Naive B cell (primary cell): ENCODE results near the gene MIR17HG. TPM values are rescaled to one million over a fixed set of nuclear protein-coding genes. Genes with fewer than 3 reads are reported as not detected.

ENCODE experiments used
- ATAC-seq, 2 donors: fragments of 150-1000 bp; cut with Tn5 transposase; 2 replicates each; pipeline ENCODE4 v1.10.0; 2021; ENCODE audit warnings: low read depth in 2 of 2, mild to moderate bottlenecking in 2 of 2, moderate library complexity in 2 of 2
- DNase-seq: peaks from one replicate; pipeline ENCODE4 v3.0.0; 2022
- H3K27ac Mint-ChIP-seq, 6 donors: one replicate each; pipeline ENCODE4 v1.8.0; 2020 to 2022; ENCODE audit warnings: mild to moderate bottlenecking in 6 of 6, mixed read lengths in 6 of 6, moderate library complexity in 5 of 6, inconsistent platforms in 2 of 6
- H3K27me3 Mint-ChIP-seq, 3 donors: one replicate each; pipeline ENCODE4 v1.8.0; 2021 to 2022; ENCODE audit warnings: mixed read lengths in 3 of 3, mild to moderate bottlenecking in 1 of 3
- H3K36me3 Mint-ChIP-seq, 2 donors: one replicate each; pipeline ENCODE4 v1.8.0; 2020 to 2022; ENCODE audit warnings: mixed read lengths in 2 of 2, inconsistent platforms in 1 of 2, mild to moderate bottlenecking in 1 of 2
- H3K4me1 Mint-ChIP-seq, 3 donors: one replicate each; pipeline ENCODE4 v1.8.0; 2020 to 2022; ENCODE audit warnings: mixed read lengths in 3 of 3, inconsistent platforms in 1 of 3, mild to moderate bottlenecking in 1 of 3, moderate library complexity in 1 of 3
- H3K4me3 Mint-ChIP-seq, 8 donors: one replicate each; pipeline ENCODE4 v1.8.0; 2020 to 2022; ENCODE audit warnings: mild to moderate bottlenecking in 8 of 8, mixed read lengths in 8 of 8, moderate library complexity in 8 of 8, inconsistent platforms in 2 of 8
- H3K9me3 Mint-ChIP-seq, 7 donors: one replicate each; pipeline ENCODE4 v1.8.0; 2020 to 2022; ENCODE audit warnings: mixed read lengths in 7 of 7, mild to moderate bottlenecking in 5 of 7, inconsistent platforms in 2 of 7, moderate library complexity in 1 of 7
- polyA plus RNA-seq, 6 donors: library from polyadenylated mRNA; unstranded; fragments of 300-500 nt; fragmentation: Illumina TruSeq; gene quantifications; one replicate each; pipeline ENCODE4 v1.2.3, GENCODE V29; 2021; ENCODE audit warnings: low read depth in 6 of 6

The MIR17HG gene
- polyA plus RNA-seq, 6 donors from 2014 or later, result 0.38 to 1.9 (median 1.5) TPM; not detected in 1

DNA sequence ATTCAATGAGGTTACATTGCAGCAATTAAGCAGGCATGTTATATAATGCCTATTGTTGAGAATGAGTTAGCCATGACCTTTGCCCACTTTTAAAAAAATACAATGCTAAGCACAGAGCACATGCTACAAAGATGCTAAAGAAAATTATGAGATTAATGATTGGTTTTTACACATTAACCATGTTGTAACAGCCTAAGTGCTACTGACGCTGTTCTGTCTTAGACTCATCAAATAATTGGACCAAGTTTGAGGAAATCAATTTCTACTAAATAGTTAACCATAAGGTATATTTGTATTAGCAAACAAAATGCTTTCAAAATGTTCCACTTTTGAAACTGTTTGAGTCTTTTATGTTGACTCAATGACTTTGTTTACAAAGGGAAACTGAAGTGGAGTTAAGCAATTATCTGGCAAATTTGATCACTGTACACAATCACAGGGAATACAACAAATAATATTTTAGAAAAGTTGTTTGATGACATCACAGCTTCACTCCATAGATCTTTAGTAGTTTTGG lies 14.3 kb downstream of the MIR17HG start:
- no peak overlapping the region for H3K4me3 Mint-ChIP-seq
- H3K36me3 Mint-ChIP-seq, result no peaks in the 10 kb centered on the region
- H3K9me3 Mint-ChIP-seq, result no peaks in the 10 kb centered on the region
- H3K4me1 Mint-ChIP-seq, result peaks cover 7 to 12% (median 8%) of the 10 kb centered on the region in 3 donors
- no peak for ATAC-seq
- DNase-seq, result no peak
- H3K27ac Mint-ChIP-seq, result no peak overlapping the region
- no peaks in the 10 kb centered on the region for H3K27me3 Mint-ChIP-seq

DNA sequence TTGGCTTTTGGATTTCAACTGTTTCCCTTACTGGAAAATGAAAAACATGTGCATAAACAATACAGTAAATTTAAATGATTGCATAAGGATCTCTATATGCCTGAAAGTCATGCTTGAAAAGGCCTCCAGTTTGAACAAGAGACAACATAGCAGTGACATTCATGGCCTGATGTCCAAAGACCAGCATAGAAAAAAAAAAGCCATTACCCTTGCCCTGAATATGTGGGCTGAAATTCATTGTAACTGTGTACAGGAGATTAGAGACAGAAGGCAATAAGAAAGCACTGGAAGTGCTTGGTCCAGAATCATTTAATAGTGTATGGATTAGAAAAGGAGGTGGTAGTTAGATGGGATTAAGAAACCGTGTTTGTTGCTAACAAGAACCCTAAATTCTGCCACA lies 15.4 kb downstream of the MIR17HG start:
- no peak for ATAC-seq
- Mint-ChIP-seq H3K27ac (no peak overlapping the region), H3K27me3 (no peaks in the 10 kb centered on the region), H3K4me3 (no peak overlapping the region), H3K36me3 (no peaks in the 10 kb centered on the region), H3K4me1 (peaks cover 5 to 12% (median 8%) of the 10 kb centered on the region in 3 donors), H3K9me3 (no peaks in the 10 kb centered on the region)
- no peak for DNase-seq

DNA sequence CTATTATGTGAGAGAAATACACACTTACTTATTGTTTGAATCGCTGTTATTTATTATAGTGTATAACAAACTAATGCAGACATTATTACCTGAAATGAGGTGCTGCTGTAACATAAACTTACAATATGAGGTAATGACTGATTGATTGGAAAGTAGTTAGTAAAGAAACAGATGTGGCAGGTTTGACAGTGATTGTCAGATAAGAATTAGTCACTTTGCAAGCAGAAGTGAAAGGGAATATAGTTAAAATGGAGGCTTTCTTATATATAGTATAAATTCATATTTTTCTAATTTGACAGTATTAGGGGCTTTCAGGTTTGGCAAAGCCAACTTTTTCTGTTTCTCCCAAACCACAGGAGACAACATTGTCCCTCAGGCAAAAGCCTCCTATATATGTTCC lies 20.6 kb downstream of the MIR17HG start:
- Mint-ChIP-seq H3K27ac (no peak overlapping the region), H3K4me3 (no peak overlapping the region), H3K36me3 (no peaks in the 10 kb centered on the region), H3K27me3 (no peaks in the 10 kb centered on the region), H3K9me3 (no peaks in the 10 kb centered on the region), H3K4me1 (peaks cover 0 to 5% (median 0%) of the 10 kb centered on the region in 3 donors)
- no peak for ATAC-seq
- DNase-seq, result no peak

- no peaks in the 10 kb centered on the region for H3K9me3 Mint-ChIP-seq
- H3K36me3 Mint-ChIP-seq, result no peaks in the 10 kb centered on the region
- no peak for DNase-seq
- H3K27ac Mint-ChIP-seq, result no peak overlapping the region
- H3K4me1 Mint-ChIP-seq, result peaks cover 0 to 5% (median 0%) of the 10 kb centered on the region in 3 donors
- H3K4me3 Mint-ChIP-seq, result no peak overlapping the region
- no peaks in the 10 kb centered on the region for H3K27me3 Mint-ChIP-seq
- no peak for ATAC-seq
Measured at GRCh38 chr13:91368676-91369440, 21.4 kb downstream of the MIR17HG start.

DNA sequence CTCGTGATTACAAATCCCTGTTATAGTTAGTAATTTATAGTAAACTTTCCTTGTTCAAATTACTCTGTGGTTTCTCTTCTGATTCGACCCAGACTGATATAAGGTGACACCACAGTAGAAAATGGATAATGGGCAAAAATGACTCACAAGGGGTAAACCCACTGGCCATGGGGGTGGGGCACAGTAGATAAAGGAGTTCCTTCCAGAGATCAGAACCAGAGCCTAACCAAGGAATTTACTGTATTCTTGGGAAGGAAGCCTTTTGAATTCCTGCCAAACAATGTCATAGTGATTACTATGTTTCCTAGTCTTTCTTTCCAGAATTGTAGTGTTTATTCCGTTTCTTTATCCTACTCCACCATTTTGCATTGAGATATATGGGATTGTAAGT lies 21.9 kb downstream of the MIR17HG start:
- no peaks in the 10 kb centered on the region for H3K36me3 Mint-ChIP-seq

GRCh38 chr13:91370501-91370900 lies 23.0 kb downstream of the MIR17HG start:
- Mint-ChIP-seq H3K9me3 (no peaks in the 10 kb centered on the region), H3K4me1 (peaks cover 4 to 14% (median 12%) of the 10 kb centered on the region in 3 donors), H3K36me3 (no peaks in the 10 kb centered on the region), H3K4me3 (no peak overlapping the region), H3K27ac (no peak overlapping the region), H3K27me3 (no peaks in the 10 kb centered on the region)
- ATAC-seq (no peak), DNase-seq (no peak)

More for the DNA sequence above, 21.9 kb downstream of the MIR17HG start:
- Mint-ChIP-seq H3K9me3 (no peaks in the 10 kb centered on the region), H3K27me3 (no peaks in the 10 kb centered on the region), H3K4me1 (peaks cover 0 to 5% (median 2%) of the 10 kb centered on the region in 3 donors), H3K27ac (no peak overlapping the region), H3K4me3 (no peak overlapping the region)
- no peak for ATAC-seq
- no peak for DNase-seq

- H3K27me3 Mint-ChIP-seq, result no peaks in the 10 kb centered on the region
- H3K4me3 Mint-ChIP-seq, result peak overlapping the region in 1 of 8 donors; percentile 1
- peaks cover 6 to 12% (median 9%) of the 10 kb centered on the region in 3 donors for H3K4me1 Mint-ChIP-seq
- ATAC-seq (no peak), DNase-seq (no peak)
- H3K27ac Mint-ChIP-seq, result no peak overlapping the region
- no peaks in the 10 kb centered on the region for H3K9me3 Mint-ChIP-seq
- H3K36me3 Mint-ChIP-seq, result no peaks in the 10 kb centered on the region
Measured at GRCh38 chr13:91372911-91373310, 25.4 kb downstream of the MIR17HG start.

DNA sequence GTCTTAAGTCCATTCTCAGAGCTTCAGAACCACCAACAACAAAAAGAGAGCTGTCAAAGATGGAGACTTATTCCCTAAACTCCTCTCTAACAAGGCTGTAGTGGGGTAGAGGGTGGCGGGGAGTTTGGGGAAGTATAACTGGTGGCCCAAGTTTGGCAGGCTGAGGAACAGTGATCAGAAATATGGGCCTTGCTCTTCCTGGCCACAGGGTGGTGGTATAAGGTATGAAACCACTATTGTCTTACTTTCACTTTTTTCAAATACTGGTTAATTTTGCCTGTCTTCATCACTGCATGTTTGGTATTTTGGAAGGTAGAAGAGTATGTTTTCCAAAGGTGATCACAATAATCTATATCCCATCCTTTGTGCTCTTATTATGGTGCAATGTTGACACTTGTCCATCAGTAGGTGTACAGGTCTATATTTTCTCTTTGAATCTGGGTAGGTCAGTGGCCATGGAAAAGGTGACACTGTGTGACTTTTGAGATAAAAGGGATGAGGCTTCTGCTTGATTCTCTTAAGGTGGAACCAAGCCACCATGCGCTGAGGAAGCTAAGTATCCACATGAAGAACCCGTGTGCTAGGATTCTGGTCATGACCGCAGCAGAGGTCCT lies 27.7 kb downstream of the MIR17HG start:
- DNase-seq (peak; percentile 31), ATAC-seq (peak; percentile 86 to 99)
- Mint-ChIP-seq H3K9me3 (peaks cover 0 to 4% (median 0%) of the 10 kb centered on the region in 7 donors), H3K36me3 (no peaks in the 10 kb centered on the region), H3K27me3 (no peaks in the 10 kb centered on the region), H3K4me1 (peaks cover 6 to 12% (median 9%) of the 10 kb centered on the region in 3 donors), H3K4me3 (no peak overlapping the region), H3K27ac (no peak overlapping the region)

DNA sequence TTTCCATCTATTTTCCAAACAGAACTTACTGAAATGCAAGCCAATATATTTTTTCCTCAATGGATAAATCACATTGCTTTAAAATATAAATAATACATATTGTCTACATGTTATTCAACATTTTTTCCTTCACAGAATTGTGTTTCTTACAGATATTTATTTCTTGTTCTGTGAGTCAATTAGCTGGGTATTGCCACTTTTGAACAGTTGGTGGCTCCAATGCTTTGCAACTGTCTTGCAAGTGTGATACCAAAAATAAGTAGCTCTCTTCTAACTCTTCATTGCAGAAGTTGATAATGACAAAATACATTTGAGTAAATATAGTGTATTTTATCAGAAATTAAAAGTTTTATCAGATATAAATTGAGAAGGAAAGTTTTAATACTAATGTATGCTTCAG lies 33.9 kb downstream of the MIR17HG start:
- Mint-ChIP-seq H3K27me3 (peaks cover 12 to 19% (median 16%) of the 10 kb centered on the region in 3 donors), H3K9me3 (peaks cover 0 to 4% (median 0%) of the 10 kb centered on the region in 7 donors), H3K36me3 (no peaks in the 10 kb centered on the region), H3K27ac (no peak overlapping the region), H3K4me1 (no peaks in the 10 kb centered on the region), H3K4me3 (no peak overlapping the region)
- ATAC-seq (no peak), DNase-seq (no peak)

DNA sequence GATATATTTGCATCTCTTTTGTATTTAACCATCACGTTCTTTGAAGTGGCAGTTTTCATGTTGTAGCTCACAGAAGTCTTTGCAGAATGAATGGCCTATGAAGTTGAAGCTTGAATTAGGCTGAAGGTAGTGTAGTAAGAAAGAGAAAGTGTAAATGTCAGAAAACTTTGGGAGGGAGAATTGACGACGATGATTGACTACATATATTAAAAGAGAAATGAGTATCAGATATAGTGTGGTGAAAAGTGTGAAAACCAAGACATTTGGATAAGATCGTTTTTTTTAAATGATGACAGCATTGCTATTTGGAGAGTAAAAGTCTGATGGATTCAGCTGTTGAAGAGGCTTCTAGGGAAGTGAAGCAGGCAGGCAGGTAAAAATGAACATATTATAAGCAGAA lies 36.3 kb downstream of the MIR17HG start:
- Mint-ChIP-seq H3K27me3 (peaks cover 12 to 31% (median 20%) of the 10 kb centered on the region in 3 donors), H3K27ac (no peak overlapping the region), H3K9me3 (peaks cover 0 to 4% (median 0%) of the 10 kb centered on the region in 7 donors)

GRCh38 chr13:91384896-91385295 lies 37.4 kb downstream of the MIR17HG start:
- no peak for DNase-seq
- Mint-ChIP-seq H3K27ac (no peak overlapping the region), H3K9me3 (no peaks in the 10 kb centered on the region), H3K27me3 (peaks cover 20 to 42% (median 27%) of the 10 kb centered on the region in 3 donors), H3K4me3 (no peak overlapping the region), H3K4me1 (no peaks in the 10 kb centered on the region), H3K36me3 (no peaks in the 10 kb centered on the region)
- no peak for ATAC-seq

More for the DNA sequence above, 36.3 kb downstream of the MIR17HG start:
- ATAC-seq (no peak), DNase-seq (no peak)
- Mint-ChIP-seq H3K36me3 (no peaks in the 10 kb centered on the region), H3K4me3 (no peak overlapping the region), H3K4me1 (no peaks in the 10 kb centered on the region)

- peaks cover 37 to 65% (median 39%) of the 10 kb centered on the region in 3 donors for H3K27me3 Mint-ChIP-seq
- H3K4me3 Mint-ChIP-seq, result no peak overlapping the region
- H3K4me1 Mint-ChIP-seq, result no peaks in the 10 kb centered on the region
- DNase-seq, result no peak
- H3K36me3 Mint-ChIP-seq, result no peaks in the 10 kb centered on the region
- H3K9me3 Mint-ChIP-seq, result peaks cover 0 to 1% (median 0%) of the 10 kb centered on the region in 7 donors
- H3K27ac Mint-ChIP-seq, result no peak overlapping the region
- no peak for ATAC-seq
Measured at GRCh38 chr13:91389186-91389585, 41.7 kb downstream of the MIR17HG start.

GRCh38 chr13:91397595-91397994 lies 50.1 kb downstream of the MIR17HG start:
- peaks cover 0 to 1% (median 0%) of the 10 kb centered on the region in 7 donors for H3K9me3 Mint-ChIP-seq
- no peaks in the 10 kb centered on the region for H3K36me3 Mint-ChIP-seq
- DNase-seq (no peak), ATAC-seq (no peak)
- peaks cover 21 to 28% (median 23%) of the 10 kb centered on the region in 3 donors for H3K27me3 Mint-ChIP-seq
- peaks cover 14 to 28% (median 18%) of the 10 kb centered on the region in 3 donors for H3K4me1 Mint-ChIP-seq
- H3K27ac Mint-ChIP-seq, result no peak overlapping the region
- H3K4me3 Mint-ChIP-seq, result peak overlapping the region in 3 of 8 donors; percentile 65 to 87 (median 74)
